GM06990 (cell line): Measurements from ENCODE around the gene MCTP1.

Experiments used
- DNase-seq: peaks from one replicate; pipeline ENCODE4 v3.0.0-alpha.2; 2011; ENCODE audit not compliant: insufficient read length; ENCODE audit errors: extremely low read depth
- H3K27me3 ChIP-seq: replicated peaks from 2 replicates; pipeline ENCODE4 v1.6.0; 2011; ENCODE audit warnings: low read length; ENCODE audit not compliant: control insufficient read depth, insufficient read depth
- H3K36me3 ChIP-seq: 2 replicates; pipeline ENCODE4 v1.5.1; 2011; ENCODE audit warnings: low read length; ENCODE audit not compliant: control insufficient read depth, insufficient read depth
- H3K4me3 ChIP-seq: replicated peaks from 2 replicates; pipeline ENCODE4 v1.5.1; 2011; ENCODE audit warnings: low read depth, mild to moderate bottlenecking, control low read depth, low read length
- TF ChIP-seq, protein P1 (sequence below): IDR thresholded peaks from 2 replicates; pipeline ENCODE4 v1.5.1; 2011; ENCODE audit warnings: low read length, control low read depth, mild to moderate bottlenecking, inconsistent platforms; ENCODE audit not compliant: insufficient read depth, poor library complexity, severe bottlenecking

Gene MCTP1

DNA sequence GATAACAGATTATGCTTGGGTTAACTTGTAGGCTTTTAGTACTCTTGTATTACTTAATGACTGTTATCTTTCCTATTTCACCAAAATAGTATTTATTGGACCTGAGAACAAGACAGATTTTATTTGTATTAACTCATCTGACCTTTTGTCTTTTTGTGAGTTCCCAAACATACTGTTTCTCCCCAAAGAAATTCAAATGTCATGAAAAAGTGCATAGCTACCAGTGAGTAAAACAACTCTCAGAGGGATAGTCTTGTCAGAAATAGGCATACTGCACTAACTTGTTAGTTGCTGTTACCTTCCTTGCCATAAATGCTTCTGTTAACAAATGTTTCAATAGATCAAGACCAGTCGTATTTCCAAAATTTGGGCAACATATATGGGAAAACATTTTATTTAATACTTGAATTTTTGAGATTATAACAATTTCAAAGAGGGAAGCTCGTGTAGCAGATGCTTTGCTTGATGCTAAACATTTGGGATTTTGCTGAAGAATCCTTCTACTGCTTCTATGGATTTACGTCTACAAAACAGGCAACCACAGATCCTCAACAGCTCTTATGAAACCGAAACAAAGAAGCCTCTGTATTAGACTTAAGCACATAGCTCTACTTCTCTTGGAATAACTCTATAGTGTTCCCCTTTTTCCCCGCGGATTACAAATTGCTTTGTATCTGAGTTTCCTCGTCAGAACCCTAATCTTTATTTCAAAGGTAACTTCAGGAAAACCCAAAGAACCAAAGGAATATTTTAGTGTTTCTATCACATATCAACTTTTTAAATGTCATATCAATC lies 248.8 kb downstream of the MCTP1 start:
- no peaks in the 10 kb centered on the region for H3K36me3 ChIP-seq
- no peak for DNase-seq
- no peaks in the 10 kb centered on the region for H3K27me3 ChIP-seq
- no peak overlapping the region for H3K4me3 ChIP-seq
- TF ChIP-seq, protein P1, sequence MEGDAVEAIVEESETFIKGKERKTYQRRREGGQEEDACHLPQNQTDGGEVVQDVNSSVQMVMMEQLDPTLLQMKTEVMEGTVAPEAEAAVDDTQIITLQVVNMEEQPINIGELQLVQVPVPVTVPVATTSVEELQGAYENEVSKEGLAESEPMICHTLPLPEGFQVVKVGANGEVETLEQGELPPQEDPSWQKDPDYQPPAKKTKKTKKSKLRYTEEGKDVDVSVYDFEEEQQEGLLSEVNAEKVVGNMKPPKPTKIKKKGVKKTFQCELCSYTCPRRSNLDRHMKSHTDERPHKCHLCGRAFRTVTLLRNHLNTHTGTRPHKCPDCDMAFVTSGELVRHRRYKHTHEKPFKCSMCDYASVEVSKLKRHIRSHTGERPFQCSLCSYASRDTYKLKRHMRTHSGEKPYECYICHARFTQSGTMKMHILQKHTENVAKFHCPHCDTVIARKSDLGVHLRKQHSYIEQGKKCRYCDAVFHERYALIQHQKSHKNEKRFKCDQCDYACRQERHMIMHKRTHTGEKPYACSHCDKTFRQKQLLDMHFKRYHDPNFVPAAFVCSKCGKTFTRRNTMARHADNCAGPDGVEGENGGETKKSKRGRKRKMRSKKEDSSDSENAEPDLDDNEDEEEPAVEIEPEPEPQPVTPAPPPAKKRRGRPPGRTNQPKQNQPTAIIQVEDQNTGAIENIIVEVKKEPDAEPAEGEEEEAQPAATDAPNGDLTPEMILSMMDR: no peak

DNA sequence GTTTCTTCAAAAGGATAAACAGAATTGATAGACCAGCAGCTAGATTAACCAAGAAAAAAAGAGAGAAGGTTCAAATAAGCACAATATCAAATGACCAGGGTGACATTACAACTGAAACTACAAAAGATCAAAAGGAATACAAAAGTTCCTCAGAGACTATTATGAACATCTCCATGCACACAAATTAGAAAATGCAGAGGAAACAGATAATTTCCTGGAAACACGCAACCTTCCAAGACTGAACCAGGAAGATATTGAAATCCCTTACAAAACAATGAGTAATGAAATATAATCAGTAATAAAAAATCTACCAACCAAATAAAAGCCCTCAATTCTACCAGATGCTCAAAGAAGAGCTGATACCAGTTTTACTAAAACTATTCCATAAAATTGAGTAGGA lies 252.1 kb downstream of the MCTP1 start:
- Histone ChIP-seq H3K36me3 (no peaks in the 10 kb centered on the region), H3K4me3 (no peak overlapping the region), H3K27me3 (no peaks in the 10 kb centered on the region)
- TF ChIP-seq, protein P1: no peak
- DNase-seq: no peak

DNA sequence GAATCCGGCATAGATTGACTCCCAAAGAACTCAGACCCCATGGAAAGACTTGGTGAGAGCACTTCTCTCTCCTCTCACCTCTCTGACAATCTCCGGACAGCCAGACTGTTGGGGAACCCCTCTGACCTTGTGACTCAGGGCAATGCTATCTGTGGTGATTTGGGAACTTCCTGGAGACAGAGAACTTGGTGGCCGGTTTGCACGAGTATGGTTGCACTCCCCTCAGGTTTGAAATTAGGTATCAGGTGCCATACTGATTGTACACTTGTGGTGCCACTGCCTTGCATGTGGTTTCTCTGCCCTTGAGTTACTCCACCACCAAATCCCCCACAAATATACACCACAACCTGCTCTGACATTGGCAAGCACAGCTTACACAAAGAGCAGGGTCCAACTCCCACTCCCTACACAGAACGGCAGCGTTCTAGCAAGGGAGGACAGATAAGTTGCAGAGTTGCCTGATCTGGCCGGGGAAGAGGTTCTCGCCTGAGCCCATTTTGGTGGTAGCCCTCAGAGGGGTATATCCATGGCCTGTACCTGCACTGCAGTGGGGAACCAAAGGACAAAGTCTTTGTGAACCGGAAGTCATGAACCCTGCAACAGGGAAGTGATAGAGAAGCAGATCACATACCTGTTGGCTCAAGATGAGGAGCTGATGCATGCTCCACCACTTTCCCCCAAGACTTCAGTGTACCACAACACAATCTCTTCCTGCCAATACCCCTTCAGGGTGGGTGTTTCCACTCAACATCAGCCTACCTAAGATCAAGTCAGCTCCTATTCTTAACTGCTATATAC lies 255.1 kb downstream of the MCTP1 start:
- Histone ChIP-seq H3K27me3 (no peaks in the 10 kb centered on the region), H3K4me3 (no peak overlapping the region), H3K36me3 (no peaks in the 10 kb centered on the region)
- TF ChIP-seq, protein P1: no peak
- no peak for DNase-seq

DNA sequence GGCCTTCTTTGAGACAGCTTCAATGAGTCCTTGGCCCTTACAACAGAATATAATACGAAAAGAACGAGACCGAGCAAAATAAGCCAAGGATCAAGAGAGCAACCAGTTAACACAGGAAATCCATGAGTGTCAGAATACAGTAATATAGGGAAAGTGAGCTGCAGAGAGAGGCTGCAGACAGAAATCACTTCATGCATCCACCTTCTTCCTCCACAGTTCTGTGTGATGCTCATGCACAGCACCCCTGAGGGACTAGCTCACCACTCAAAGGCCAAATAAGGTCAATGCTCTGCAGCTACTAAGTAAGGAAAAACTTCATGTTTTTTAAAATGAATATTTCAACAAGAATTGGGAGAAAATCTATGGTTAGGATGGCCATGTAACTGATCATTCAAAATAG lies 257.1 kb downstream of the MCTP1 start:
- no peak overlapping the region for H3K4me3 ChIP-seq
- no peak for DNase-seq
- TF ChIP-seq, protein P1: no peak

DNA sequence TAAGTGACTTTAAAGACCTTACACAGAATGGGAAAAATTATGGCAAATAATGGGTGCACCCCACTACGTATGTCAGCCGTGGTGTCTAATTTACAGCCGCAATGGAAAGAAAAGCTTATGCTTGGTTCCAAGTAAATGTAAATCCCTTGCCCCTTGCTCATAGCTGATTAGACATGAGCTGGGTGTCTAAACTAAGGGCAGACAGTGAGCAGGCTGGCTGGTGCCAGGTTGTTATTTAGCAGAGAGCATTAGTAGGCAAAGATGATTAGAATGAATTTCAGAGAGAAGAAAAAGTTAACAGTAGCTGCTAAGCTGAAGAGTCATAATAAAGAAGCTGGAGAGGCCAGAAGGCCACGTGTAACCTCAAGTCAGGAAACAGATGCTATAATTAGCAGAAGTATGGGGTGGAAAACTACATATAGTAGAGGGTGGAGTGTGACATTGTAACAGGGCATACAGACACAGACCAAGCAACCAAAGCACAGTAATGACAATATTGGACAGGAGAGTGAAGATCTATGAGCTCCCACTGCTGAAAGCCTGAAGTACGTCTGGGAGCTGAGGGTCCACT lies 257.7 kb downstream of the MCTP1 start:
- no peak for DNase-seq
- TF ChIP-seq, protein P1: no peak

More for the DNA sequence above, 257.1 kb downstream of the MCTP1 start:
- H3K36me3 ChIP-seq: no peaks in the 10 kb centered on the region
- no peaks in the 10 kb centered on the region for H3K27me3 ChIP-seq

More for the DNA sequence above, 257.7 kb downstream of the MCTP1 start:
- no peak overlapping the region for H3K4me3 ChIP-seq
- H3K36me3 ChIP-seq: no peaks in the 10 kb centered on the region
- no peaks in the 10 kb centered on the region for H3K27me3 ChIP-seq
